ENCODE results near the gene SYNJ2. TPM values are rescaled to one million over a fixed set of nuclear protein-coding genes. Genes with fewer than 3 reads are reported as not detected.

Gene SYNJ2
- total RNA-seq, 1 experiment from 2014 or later: 24.5 TPM

DNA sequence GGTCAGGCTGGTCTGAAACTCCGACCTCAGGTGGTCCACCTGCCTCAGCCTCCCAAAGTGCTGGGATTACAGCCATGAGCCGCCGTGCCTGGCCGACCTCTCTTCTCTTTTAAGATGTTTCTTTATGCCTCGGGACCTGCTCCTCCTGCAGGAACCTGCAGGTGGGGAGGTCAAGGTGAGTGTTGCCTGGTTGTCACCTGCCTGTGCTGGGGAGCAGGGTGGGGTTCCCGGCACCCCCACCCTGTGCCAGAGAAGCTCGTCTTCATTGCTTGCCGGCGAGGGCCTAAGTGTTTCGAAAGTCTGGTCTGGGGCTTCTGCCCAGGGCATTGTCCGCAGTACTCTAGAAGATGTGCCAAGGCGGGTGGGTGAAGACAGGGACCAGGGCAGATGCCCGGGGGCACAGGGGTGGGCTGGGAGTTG, 36.0 kb downstream of the SYNJ2 start:
- no peak overlapping the region for H2BK20ac ChIP-seq (ENCODE audit: low read depth, low read length, poor library complexity, severe bottlenecking)
- no peak overlapping the region for H3K18ac ChIP-seq (ENCODE audit: insufficient read length, low read depth, low read length)
- no peak overlapping the region for H2AFZ ChIP-seq (ENCODE audit: low read length)
- no peak overlapping the region for H4K5ac ChIP-seq (ENCODE audit: insufficient read length, low read depth, low read length)
- H3K9me3 Mint-ChIP-seq: no peaks in the 10 kb centered on the region
- peak overlapping the region in 2 of 3 experiments; percentile 35 to 89; a peak in 3 of 7 replicates for H3K27ac Mint-ChIP-seq
- no peaks in the 10 kb centered on the region for H3K79me2 ChIP-seq (ENCODE audit: insufficient read depth, low read length)
- no peak overlapping the region for H2BK120ac ChIP-seq (ENCODE audit: low read depth, low read length, poor library complexity, severe bottlenecking)
- no peak overlapping the region for H3K4ac ChIP-seq (ENCODE audit: low read depth, low read length)
- no peaks in the 10 kb centered on the region for H3K27me3 Mint-ChIP-seq (ENCODE audit: low read depth)
- no peak overlapping the region for H4K91ac ChIP-seq (ENCODE audit: insufficient read length, low read depth, low read length)
- H3K27ac ChIP-seq (ENCODE audit: insufficient read length, low read depth, low read length): no peak overlapping the region
- no peak overlapping the region for H3K4me2 ChIP-seq (ENCODE audit: insufficient read depth, insufficient read length, low read length)
- no peak overlapping the region for H3K56ac ChIP-seq (ENCODE audit: insufficient read length, low read depth, low read length)
- no peaks in the 10 kb centered on the region for H4K20me1 ChIP-seq (ENCODE audit: control insufficient read depth, insufficient read depth, insufficient read length)
- no peak overlapping the region for H2AK5ac ChIP-seq (ENCODE audit: insufficient read length, low read length)
- H3K4me3 Mint-ChIP-seq: no peak overlapping the region
- no peak overlapping the region for H2BK5ac ChIP-seq (ENCODE audit: insufficient read length, low read length)
- no peak overlapping the region for H2BK12ac ChIP-seq (ENCODE audit: insufficient read length, low read depth, low read length)
- no peaks in the 10 kb centered on the region for H3K9me3 ChIP-seq (ENCODE audit: control insufficient read depth, low read depth, low read length)
- H3T11ph ChIP-seq (ENCODE audit: low read length): no peak overlapping the region
- no CpG with 5 or more reads among the region's 13 CpGs for WGBS (ENCODE audit: extremely low coverage, insufficient read length, low lambda C conversion rate)
- no peaks in the 10 kb centered on the region for H3K79me1 ChIP-seq (ENCODE audit: insufficient read depth, low read depth, low read length, poor library complexity, severe bottlenecking)
- TF ChIP-seq, protein P1, sequence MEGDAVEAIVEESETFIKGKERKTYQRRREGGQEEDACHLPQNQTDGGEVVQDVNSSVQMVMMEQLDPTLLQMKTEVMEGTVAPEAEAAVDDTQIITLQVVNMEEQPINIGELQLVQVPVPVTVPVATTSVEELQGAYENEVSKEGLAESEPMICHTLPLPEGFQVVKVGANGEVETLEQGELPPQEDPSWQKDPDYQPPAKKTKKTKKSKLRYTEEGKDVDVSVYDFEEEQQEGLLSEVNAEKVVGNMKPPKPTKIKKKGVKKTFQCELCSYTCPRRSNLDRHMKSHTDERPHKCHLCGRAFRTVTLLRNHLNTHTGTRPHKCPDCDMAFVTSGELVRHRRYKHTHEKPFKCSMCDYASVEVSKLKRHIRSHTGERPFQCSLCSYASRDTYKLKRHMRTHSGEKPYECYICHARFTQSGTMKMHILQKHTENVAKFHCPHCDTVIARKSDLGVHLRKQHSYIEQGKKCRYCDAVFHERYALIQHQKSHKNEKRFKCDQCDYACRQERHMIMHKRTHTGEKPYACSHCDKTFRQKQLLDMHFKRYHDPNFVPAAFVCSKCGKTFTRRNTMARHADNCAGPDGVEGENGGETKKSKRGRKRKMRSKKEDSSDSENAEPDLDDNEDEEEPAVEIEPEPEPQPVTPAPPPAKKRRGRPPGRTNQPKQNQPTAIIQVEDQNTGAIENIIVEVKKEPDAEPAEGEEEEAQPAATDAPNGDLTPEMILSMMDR (conservative IDR thresholded peaks at IDR 0.05): no peak
- no peaks in the 10 kb centered on the region for H3K27me3 ChIP-seq (ENCODE audit: insufficient read depth, low read length)
- 0 out of 2 replicates have a peak, but pooled peaks cover 2% of the 10 kb centered on the region for H3K4me1 ChIP-seq (ENCODE audit: insufficient read depth, low read length)
- no peak overlapping the region for H3K9ac ChIP-seq (ENCODE audit: extremely low read depth, insufficient read length, low read length)
- H3K36me3 Mint-ChIP-seq (ENCODE audit: insufficient read depth in 1 of 3, low read depth in 3 of 3): peaks cover 8 to 13% (median 9%) of the 10 kb centered on the region in 3 experiments; a peak in 6 of 7 replicates
- H3K23me2 ChIP-seq (ENCODE audit: insufficient read length, low read depth, low read length, poor library complexity, severe bottlenecking): no peaks in the 10 kb centered on the region
- no peak overlapping the region for H3K14ac ChIP-seq (ENCODE audit: insufficient read depth, low read length)
- no peak overlapping the region for H4K8ac ChIP-seq (replicated peaks; ENCODE audit: insufficient read length, low read depth, low read length)
- H2BK15ac ChIP-seq (ENCODE audit: low read depth, low read length): no peak overlapping the region
- no peak overlapping the region for H3K23ac ChIP-seq (ENCODE audit: insufficient read length, low read depth, low read length)
- DNase-seq: no peak
- peaks cover 16 to 17% of the 10 kb centered on the region in 2 experiments for H3K4me1 Mint-ChIP-seq
